Karpas-422 (cell line): Measurements from ENCODE around the gene SHB. TPM values are rescaled to one million over a fixed set of nuclear protein-coding genes. Genes with fewer than 3 reads are reported as not detected.
"Not testable (repeated sequence)": the region's sequence is repeated elsewhere in the genome, so short reads cannot be mapped to it uniquely, and the experiment has no call there.

Experiments used
- DNase-seq: peaks from one replicate; pipeline ENCODE4 v3.0.0-alpha.2; 2015
- H2AFZ ChIP-seq: fragments of 200-600 bp; sonication (generic); 2 replicates; pipeline ENCODE4 v1.6.1; 2014; ENCODE audit warnings: antibody characterized with exemption, low read length, mixed read lengths
- H3K27ac ChIP-seq: fragments of 200-600 bp; sonication (generic); 2 replicates; pipeline ENCODE4 v1.5.1; 2014; ENCODE audit warnings: mild to moderate bottlenecking, low read length, moderate library complexity
- H3K27me3 ChIP-seq: fragments of 200-600 bp; sonication (generic); 2 replicates; pipeline ENCODE4 v1.6.1; 2014; ENCODE audit warnings: low read length, mixed read lengths
- H3K36me3 ChIP-seq: fragments of 200-600 bp; sonication (generic); 2 replicates; pipeline ENCODE4 v1.6.1; 2014; ENCODE audit warnings: low read length, mixed read lengths; ENCODE audit not compliant: insufficient read depth
- H3K4me1 ChIP-seq: fragments of 200-600 bp; sonication (generic); 2 replicates; pipeline ENCODE4 v1.6.1; 2014; ENCODE audit warnings: mild to moderate bottlenecking, low read length, mixed read lengths
- H3K4me2 ChIP-seq: fragments of 200-600 bp; sonication (generic); 2 replicates; pipeline ENCODE4 v1.6.1; 2014; ENCODE audit warnings: low read length, low read depth, mild to moderate bottlenecking; ENCODE audit not compliant: poor library complexity, severe bottlenecking
- H3K4me3 ChIP-seq: fragments of 200-600 bp; sonication (generic); 2 replicates; pipeline ENCODE4 v1.5.1; 2014; ENCODE audit warnings: mild to moderate bottlenecking, antibody characterized with exemption, low read length, mixed read lengths
- H3K79me2 ChIP-seq: fragments of 200-600 bp; sonication (generic); 2 replicates; pipeline ENCODE4 v1.6.1; 2014; ENCODE audit warnings: mild to moderate bottlenecking, low read length, mixed read lengths
- H3K9ac ChIP-seq: fragments of 200-600 bp; sonication (generic); 2 replicates; pipeline ENCODE4 v1.6.0; 2014; ENCODE audit warnings: low read length
- H3K9me2 ChIP-seq: fragments of 200-600 bp; sonication (generic), shearing (Covaris generic); replicated peaks from 2 replicates; pipeline ENCODE4 v1.6.0; 2014; ENCODE audit warnings: mild to moderate bottlenecking, low read length, moderate library complexity; ENCODE audit not compliant: insufficient read depth
- H3K9me3 ChIP-seq: fragments of 300-700, 200-600 bp; sonication (generic); 2 replicates; pipeline ENCODE4 v1.6.1; 2014; ENCODE audit warnings: low read length, mixed read lengths
- H4K20me1 ChIP-seq: fragments of 200-600 bp; sonication (generic); 2 replicates; pipeline ENCODE4 v1.6.1; 2014; ENCODE audit warnings: mild to moderate bottlenecking, antibody characterized with exemption, low read length, low read depth; ENCODE audit not compliant: insufficient read depth
- total RNA-seq: library from RNA; depleted of rRNA; stranded (reverse); fragments of >200 nt; shearing (Covaris generic); gene quantifications from 2 replicates; pipeline ENCODE4 v1.2.3, GENCODE V29; 2014; ENCODE audit warnings: low replicate concordance

SHB gene
- total RNA-seq, 1 experiment from 2014 or later = 27.1 TPM

GRCh38 chr9:37914154-37914551 lies 154.9 kb downstream of the SHB start:
- H3K9me3 ChIP-seq = no peaks in the 10 kb centered on the region
- no peak overlapping the region for H3K4me2 ChIP-seq
- H3K79me2 ChIP-seq = no peaks in the 10 kb centered on the region
- no peak overlapping the region for H2AFZ ChIP-seq
- no peaks in the 10 kb centered on the region for H3K36me3 ChIP-seq
- no peak for DNase-seq
- H3K27me3 ChIP-seq = no peaks in the 10 kb centered on the region
- H3K4me3 ChIP-seq = no peak overlapping the region
- no peaks in the 10 kb centered on the region for H4K20me1 ChIP-seq
- peaks cover 35% of the 10 kb centered on the region for H3K4me1 ChIP-seq
- H3K9ac ChIP-seq = no peak overlapping the region
- no peaks in the 10 kb centered on the region for H3K9me2 ChIP-seq
- H3K27ac ChIP-seq = peak overlapping the region; percentile 46

DNA sequence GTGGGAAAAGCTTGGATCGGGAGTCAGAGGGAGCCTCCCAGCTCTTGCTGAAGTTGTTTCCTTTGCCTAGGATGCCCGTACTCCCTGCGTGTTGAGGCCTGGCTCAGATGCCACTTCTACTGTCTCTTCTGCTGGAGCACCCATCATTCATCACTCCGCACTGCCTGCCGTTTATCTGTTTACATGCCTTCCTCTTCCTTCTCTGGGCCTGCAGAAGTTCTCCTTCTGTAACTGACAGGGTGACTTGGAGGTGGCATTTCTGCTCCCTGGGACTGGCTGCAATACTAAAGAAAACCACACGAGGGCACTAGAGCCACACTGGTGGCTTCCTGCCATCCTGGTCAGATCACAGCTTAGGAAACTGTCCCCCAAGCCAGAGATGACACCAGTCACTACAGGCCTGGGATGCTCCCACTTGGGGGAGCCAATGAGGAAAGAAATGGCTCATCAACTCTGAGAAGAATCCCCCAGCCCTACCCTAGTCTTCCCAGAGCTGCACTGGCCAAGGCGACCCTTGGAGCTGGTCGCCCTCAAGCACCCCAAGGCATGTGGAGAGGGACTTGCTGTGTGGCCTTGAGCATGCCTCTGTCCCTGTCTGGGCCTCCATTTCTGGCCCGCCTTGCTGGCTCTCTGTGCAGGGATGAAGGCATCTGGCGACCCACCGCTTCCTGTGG lies 155.4 kb downstream of the SHB start:
- Histone ChIP-seq H4K20me1 (no peaks in the 10 kb centered on the region), H3K27ac (peak overlapping the region; percentile 46), H3K4me3 (no peak overlapping the region), H3K9ac (no peak overlapping the region), H3K9me2 (no peaks in the 10 kb centered on the region), H2AFZ (no peak overlapping the region), H3K79me2 (no peaks in the 10 kb centered on the region), H3K27me3 (no peaks in the 10 kb centered on the region), H3K4me2 (no peak overlapping the region), H3K36me3 (no peaks in the 10 kb centered on the region), H3K9me3 (no peaks in the 10 kb centered on the region), H3K4me1 (peaks cover 35% of the 10 kb centered on the region)
- DNase-seq = peak; percentile 95

- Histone ChIP-seq H3K27ac (peak overlapping the region; percentile 63), H3K36me3 (no peaks in the 10 kb centered on the region), H3K4me1 (peaks cover 35% of the 10 kb centered on the region), H3K9ac (peak overlapping the region; percentile 72), H3K4me3 (peak overlapping the region; percentile 66), H3K27me3 (no peaks in the 10 kb centered on the region), H3K9me3 (no peaks in the 10 kb centered on the region), H2AFZ (no peak overlapping the region; the same call in 1 of the 2 replicates), H3K4me2 (peak overlapping the region; percentile 71), H3K9me2 (no peaks in the 10 kb centered on the region), H3K79me2 (no peaks in the 10 kb centered on the region), H4K20me1 (no peaks in the 10 kb centered on the region)
- no peak for DNase-seq
Measured at GRCh38 chr9:37911271-37911681, 157.8 kb downstream of the SHB start.

- Histone ChIP-seq H2AFZ (no peak overlapping the region), H3K4me1 (peaks cover 35% of the 10 kb centered on the region), H4K20me1 (no peaks in the 10 kb centered on the region), H3K27ac (no peak overlapping the region), H3K9me3 (no peaks in the 10 kb centered on the region), H3K9ac (no peak overlapping the region), H3K9me2 (no peaks in the 10 kb centered on the region), H3K27me3 (no peaks in the 10 kb centered on the region), H3K4me3 (no peak overlapping the region), H3K36me3 (no peaks in the 10 kb centered on the region), H3K4me2 (no peak overlapping the region), H3K79me2 (no peaks in the 10 kb centered on the region)
- no peak for DNase-seq
Measured at GRCh38 chr9:37910271-37910670, 158.8 kb downstream of the SHB start.

DNA sequence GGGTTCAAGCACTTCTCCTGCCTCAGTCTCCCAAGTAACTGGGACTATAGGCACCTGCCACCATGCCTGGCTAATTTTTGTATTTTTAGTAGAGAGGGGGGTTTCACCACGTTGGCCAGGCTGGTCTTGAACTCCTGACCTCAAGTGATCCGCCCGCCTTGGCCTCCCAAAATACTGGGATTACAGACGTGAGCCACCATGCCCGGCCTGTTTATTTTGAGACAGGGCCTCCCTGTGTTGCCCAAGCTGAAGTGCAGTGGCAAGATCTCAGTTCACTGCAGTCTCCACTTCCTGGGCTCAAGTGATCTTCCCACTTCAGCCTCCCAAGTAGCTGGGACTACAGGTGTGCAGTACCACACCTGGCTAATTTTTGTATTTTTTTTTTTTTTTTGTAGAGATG lies 159.2 kb downstream of the SHB start:
- H3K36me3 ChIP-seq, H3K9me3 ChIP-seq, H3K27me3 ChIP-seq, H4K20me1 ChIP-seq, H3K27ac ChIP-seq, H2AFZ ChIP-seq, H3K4me2 ChIP-seq, H3K4me3 ChIP-seq, DNase-seq, H3K79me2 ChIP-seq, H3K9me2 ChIP-seq, H3K9ac ChIP-seq: not testable (repeated sequence)
- peaks cover 35% of the 10 kb centered on the region for H3K4me1 ChIP-seq

GRCh38 chr9:37909326-37909725 lies 159.7 kb downstream of the SHB start:
- DNase-seq = no peak
- H3K9me3 ChIP-seq = no peaks in the 10 kb centered on the region
- no peak overlapping the region for H3K4me2 ChIP-seq
- H3K9me2 ChIP-seq = no peaks in the 10 kb centered on the region
- no peaks in the 10 kb centered on the region for H4K20me1 ChIP-seq
- no peak overlapping the region for H3K4me3 ChIP-seq
- H3K36me3 ChIP-seq = no peaks in the 10 kb centered on the region
- no peaks in the 10 kb centered on the region for H3K79me2 ChIP-seq
- no peak overlapping the region for H3K27ac ChIP-seq
- H3K27me3 ChIP-seq = no peaks in the 10 kb centered on the region
- no peak overlapping the region for H2AFZ ChIP-seq
- no peak overlapping the region for H3K9ac ChIP-seq
- H3K4me1 ChIP-seq = peaks cover 37% of the 10 kb centered on the region

DNA sequence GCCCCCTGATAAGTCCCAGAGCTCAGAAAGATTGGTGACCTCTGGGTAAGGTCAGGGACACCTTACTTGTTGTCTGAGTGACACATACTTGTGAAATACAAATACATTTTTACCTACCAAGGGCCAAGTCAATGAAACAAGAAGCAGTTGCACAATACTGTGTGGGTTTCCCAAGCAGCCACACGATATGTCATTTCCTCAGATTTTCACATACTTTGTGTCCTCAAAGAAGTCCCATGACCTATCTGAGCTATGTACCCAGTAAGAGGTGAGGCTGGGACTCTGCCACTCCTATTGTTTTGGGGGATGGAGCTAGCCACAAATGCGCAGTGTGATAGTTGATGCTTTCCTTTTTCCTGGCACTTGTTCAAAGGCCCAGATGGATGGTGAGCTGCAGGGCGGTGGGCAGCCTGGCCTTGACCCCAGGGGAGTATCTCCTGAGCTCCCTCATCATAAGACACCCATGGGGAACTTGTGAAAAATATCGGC lies 160.3 kb downstream of the SHB start:
- no peaks in the 10 kb centered on the region for H3K9me2 ChIP-seq
- H3K4me2 ChIP-seq = no peak overlapping the region
- no peak overlapping the region for H3K27ac ChIP-seq
- no peaks in the 10 kb centered on the region for H3K27me3 ChIP-seq
- no peak overlapping the region for H3K9ac ChIP-seq
- no peaks in the 10 kb centered on the region for H4K20me1 ChIP-seq
- H3K36me3 ChIP-seq = no peaks in the 10 kb centered on the region
- no peaks in the 10 kb centered on the region; the same call in 1 of the 2 replicates for H3K79me2 ChIP-seq
- no peaks in the 10 kb centered on the region for H3K9me3 ChIP-seq
- peaks cover 31% of the 10 kb centered on the region for H3K4me1 ChIP-seq
- DNase-seq = no peak
- H2AFZ ChIP-seq = no peak overlapping the region
- H3K4me3 ChIP-seq = no peak overlapping the region

DNA sequence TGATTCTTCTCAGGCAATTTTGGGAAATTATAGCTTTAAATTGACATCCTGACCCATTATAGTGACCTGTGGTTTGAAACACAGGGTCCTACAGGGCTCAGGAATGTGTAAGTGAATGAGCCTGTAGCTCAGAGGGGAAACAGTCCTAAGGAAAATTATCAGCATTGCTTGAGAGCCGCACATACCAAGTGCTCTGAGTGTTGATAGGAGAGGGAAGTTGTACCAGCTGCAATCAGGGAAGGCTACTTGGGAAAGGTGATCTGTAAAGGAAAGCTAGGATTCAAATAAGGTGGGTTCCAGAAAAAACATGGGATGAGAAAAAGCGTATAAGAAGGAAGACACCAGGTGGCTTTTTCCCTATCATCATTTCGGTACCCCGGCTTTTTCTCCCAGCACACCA lies 160.7 kb downstream of the SHB start:
- Histone ChIP-seq H3K9ac (no peak overlapping the region), H4K20me1 (no peaks in the 10 kb centered on the region; the same call in 1 of the 2 replicates), H3K27me3 (no peaks in the 10 kb centered on the region), H3K27ac (no peak overlapping the region), H2AFZ (no peak overlapping the region), H3K36me3 (no peaks in the 10 kb centered on the region), H3K4me3 (no peak overlapping the region), H3K9me3 (no peaks in the 10 kb centered on the region), H3K9me2 (no peaks in the 10 kb centered on the region), H3K4me2 (no peak overlapping the region), H3K4me1 (peaks cover 28% of the 10 kb centered on the region), H3K79me2 (peaks cover 4% of the 10 kb centered on the region)
- no peak for DNase-seq
